Measurements from ENCODE around the gene ALCAM.

- TF ChIP-seq CTCF (IDR thresholded peaks at IDR 0.05) (no peak), POLR2A (IDR thresholded peaks at IDR 0.05) (no peak)
Measured at GRCh38 chr3:105496343-105496742, 129.6 kb downstream of the ALCAM start.
